DND-41 (cell line): ENCODE measurements around the gene AIF1.

Experiments used
- CTCF ChIP-seq: IDR thresholded peaks from 2 replicates; pipeline ENCODE4 v1.5.1; 2012; ENCODE audit warnings: borderline replicate concordance, low read length, moderate library complexity, mild to moderate bottlenecking; ENCODE audit not compliant: poor library complexity, severe bottlenecking; ENCODE audit errors: extremely low read depth
- EZH2 ChIP-seq: IDR thresholded peaks from 3 replicates; pipeline ENCODE4 v1.6.1; 2012; ENCODE audit warnings: borderline replicate concordance, low read depth, mild to moderate bottlenecking, moderate library complexity, low read length, inconsistent platforms; ENCODE audit not compliant: severe bottlenecking

GRCh38 chr6:31614684-31615578, at the start of gene AIF1:
- TF ChIP-seq CTCF (no peak), EZH2 (no peak)
